ENCODE measurements around the gene MPC1. TPM values are rescaled to one million over a fixed set of nuclear protein-coding genes. Genes with fewer than 3 reads are reported as not detected.

Gene MPC1
- total RNA-seq, 1 donor from 2014 or later: 21.2 TPM

- no peak overlapping the region for H3K4me3 ChIP-seq (ENCODE audit: low read depth, low read length)
- DNase-seq (ENCODE audit: low read depth): no peak
- TF ChIP-seq CTCF (conservative IDR thresholded peaks at IDR 0.05; ENCODE audit: low read depth, low read length): no peak
These were observed 22.3 kb downstream of the MPC1 start for GRCh38 chr6:166360243-166361076.

GRCh38 chr6:166355552-166355951 is 27.2 kb downstream of the MPC1 start:
- DNase-seq (ENCODE audit: low read depth): no peak
- TF ChIP-seq CTCF (conservative IDR thresholded peaks at IDR 0.05; ENCODE audit: low read depth, low read length): no peak

GRCh38 chr6:166354965-166355364 is 27.8 kb downstream of the MPC1 start:
- DNase-seq (ENCODE audit: low read depth): no peak
- no peak for TF ChIP-seq CTCF (conservative IDR thresholded peaks at IDR 0.05; ENCODE audit: low read depth, low read length)
- H3K4me3 ChIP-seq (ENCODE audit: low read depth, low read length): no peak overlapping the region

More at GRCh38 chr6:166355552-166355951, 27.2 kb downstream of the MPC1 start:
- H3K4me3 ChIP-seq (ENCODE audit: low read depth, low read length): no peak overlapping the region

- TF ChIP-seq CTCF (conservative IDR thresholded peaks at IDR 0.05; ENCODE audit: low read depth, low read length): no peak
- no peak for DNase-seq (ENCODE audit: low read depth)
- no peak overlapping the region for H3K4me3 ChIP-seq (ENCODE audit: low read depth, low read length)
These were observed 28.6 kb downstream of the MPC1 start for GRCh38 chr6:166354143-166354542.

GRCh38 chr6:166353507-166353906 is 29.2 kb downstream of the MPC1 start:
- H3K4me3 ChIP-seq (ENCODE audit: low read depth, low read length): no peak overlapping the region
- TF ChIP-seq CTCF (conservative IDR thresholded peaks at IDR 0.05; ENCODE audit: low read depth, low read length): no peak
- DNase-seq (ENCODE audit: low read depth): no peak

GRCh38 chr6:166352923-166353322 is 29.8 kb downstream of the MPC1 start:
- TF ChIP-seq CTCF (conservative IDR thresholded peaks at IDR 0.05; ENCODE audit: low read depth, low read length): no peak
- DNase-seq (ENCODE audit: low read depth): no peak
- H3K4me3 ChIP-seq (ENCODE audit: low read depth, low read length): no peak overlapping the region

Data from epithelial cell of proximal tubule (primary cell).